SU-DHL-6 (cell line): Measurements from ENCODE around the gene ZC3H12C.

Source experiments
- CTCF ChIP-seq: fragments of 200-600 bp; sonication (generic); IDR thresholded peaks from one replicate; pipeline ENCODE4 v1.5.1; 2017; ENCODE audit warnings: antibody characterized with exemption, mild to moderate bottlenecking, low read length, moderate library complexity; ENCODE audit not compliant: insufficient read depth, poor library complexity, severe bottlenecking
- EZH2phosphoT487 ChIP-seq: fragments of 200-600 bp; sonication (generic), shearing (Covaris generic); conservative IDR thresholded peaks from 2 replicates; pipeline ENCODE4 v1.6.1; 2018; ENCODE audit warnings: mild to moderate bottlenecking, antibody characterized with exemption, low read length, moderate library complexity, mixed read lengths

GRCh38 chr11:110173811-110174644, 80.8 kb downstream of the ZC3H12C start:
- peak; percentile 68 for TF ChIP-seq CTCF
- TF ChIP-seq EZH2phosphoT487 = no peak
